Stomach (tissue), 4 donors: ENCODE data around the gene FTO.

Experiments used
- CTCF ChIP-seq, 7 experiments: fragments of 450-650 bp in 4 of 7; fragments of 200-600 bp in 3 of 7; sonication (generic) in 3 of 7; IDR thresholded peaks; one replicate each; pipeline ENCODE4 v1.5.1; 2016 to 2019; ENCODE audit warnings: antibody characterized with exemption in 7 of 7, control low read depth in 2 of 7, mild to moderate bottlenecking in 1 of 7
- EP300 ChIP-seq: sonication (generic); formaldehyde crosslinking; IDR thresholded peaks from one replicate; pipeline ENCODE4 v1.6.1; 2017; ENCODE audit warnings: antibody characterized with exemption
- POLR2A ChIP-seq, 4 donors: fragments of 450-650 bp; IDR thresholded peaks; one replicate each; pipeline ENCODE4 v1.6.1; 2016; ENCODE audit warnings: antibody characterized with exemption in 4 of 4, control low read depth in 2 of 4, mild to moderate bottlenecking in 1 of 4, moderate library complexity in 1 of 4
- POLR2AphosphoS5 ChIP-seq, 3 donors: sonication (generic); formaldehyde crosslinking; IDR thresholded peaks; one replicate each; pipeline ENCODE4 v1.6.1; 2016; ENCODE audit warnings: antibody characterized with exemption in 3 of 3

GRCh38 chr16:53817812-53818550 lies 114.0 kb downstream of the FTO start:
- TF ChIP-seq CTCF (IDR thresholded peaks at IDR 0.05) (no peak), POLR2A (IDR thresholded peaks at IDR 0.05) (no peak), POLR2AphosphoS5 (IDR thresholded peaks at IDR 0.05) (no peak), EP300 (no peak)
